ENCODE results near the gene VPS26C.

VPS26C gene

GRCh38 chr21:37237764-37238163, 29.4 kb downstream of the VPS26C start:
- no peaks in the 10 kb centered on the region for H3K9me3 ChIP-seq (ENCODE audit: control insufficient read depth, low read length)
- H3K36me3 ChIP-seq (ENCODE audit: control insufficient read depth, insufficient read depth, low read length): peaks cover 4% of the 10 kb centered on the region
- H3K4me1 ChIP-seq (ENCODE audit: control insufficient read depth, insufficient read depth, low read length): no peaks in the 10 kb centered on the region
- no peak overlapping the region for H3K9ac ChIP-seq (ENCODE audit: low read length)
- no peak overlapping the region for H3K4me3 ChIP-seq (ENCODE audit: low read length)
- H3K27me3 ChIP-seq (ENCODE audit: control insufficient read depth, insufficient read depth, low read length): no peaks in the 10 kb centered on the region

DNA sequence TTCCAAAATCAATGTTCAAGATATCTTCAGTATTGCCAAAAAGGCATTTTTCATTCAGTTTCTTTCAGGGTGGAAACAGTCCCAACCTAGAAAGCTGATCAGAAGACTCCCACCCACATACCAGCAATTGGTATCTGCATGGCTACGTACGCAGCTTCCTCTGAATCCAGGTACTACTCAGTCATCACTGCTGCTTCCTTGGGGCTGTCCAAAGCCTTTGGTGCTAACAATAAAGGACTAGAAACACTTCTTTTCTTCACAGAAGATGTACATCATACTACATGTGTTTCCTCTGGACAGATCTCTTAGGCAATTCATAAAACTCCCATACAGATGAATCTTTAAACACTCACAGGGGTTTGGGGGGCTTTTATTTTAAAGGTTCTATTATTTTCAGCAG, 29.8 kb downstream of the VPS26C start:
- no peaks in the 10 kb centered on the region for H3K27me3 ChIP-seq (ENCODE audit: control insufficient read depth, insufficient read depth, low read length)

GRCh38 chr21:37233551-37234146, 33.5 kb downstream of the VPS26C start:
- Histone ChIP-seq H3K4me1 (ENCODE audit: control insufficient read depth, insufficient read depth, low read length) (no peaks in the 10 kb centered on the region), H3K36me3 (ENCODE audit: control insufficient read depth, insufficient read depth, low read length) (no peaks in the 10 kb centered on the region), H3K4me3 (ENCODE audit: low read length) (no peak overlapping the region), H3K27me3 (ENCODE audit: control insufficient read depth, insufficient read depth, low read length) (no peaks in the 10 kb centered on the region), H3K9ac (ENCODE audit: low read length) (no peak overlapping the region), H3K9me3 (ENCODE audit: control insufficient read depth, low read length) (no peaks in the 10 kb centered on the region)

More for the DNA sequence above, 29.8 kb downstream of the VPS26C start:
- H3K36me3 ChIP-seq (ENCODE audit: control insufficient read depth, insufficient read depth, low read length): peaks cover 4% of the 10 kb centered on the region
- no peaks in the 10 kb centered on the region for H3K4me1 ChIP-seq (ENCODE audit: control insufficient read depth, insufficient read depth, low read length)
- no peaks in the 10 kb centered on the region for H3K9me3 ChIP-seq (ENCODE audit: control insufficient read depth, low read length)
- no peak overlapping the region for H3K9ac ChIP-seq (ENCODE audit: low read length)
- H3K4me3 ChIP-seq (ENCODE audit: low read length): no peak overlapping the region

DNA sequence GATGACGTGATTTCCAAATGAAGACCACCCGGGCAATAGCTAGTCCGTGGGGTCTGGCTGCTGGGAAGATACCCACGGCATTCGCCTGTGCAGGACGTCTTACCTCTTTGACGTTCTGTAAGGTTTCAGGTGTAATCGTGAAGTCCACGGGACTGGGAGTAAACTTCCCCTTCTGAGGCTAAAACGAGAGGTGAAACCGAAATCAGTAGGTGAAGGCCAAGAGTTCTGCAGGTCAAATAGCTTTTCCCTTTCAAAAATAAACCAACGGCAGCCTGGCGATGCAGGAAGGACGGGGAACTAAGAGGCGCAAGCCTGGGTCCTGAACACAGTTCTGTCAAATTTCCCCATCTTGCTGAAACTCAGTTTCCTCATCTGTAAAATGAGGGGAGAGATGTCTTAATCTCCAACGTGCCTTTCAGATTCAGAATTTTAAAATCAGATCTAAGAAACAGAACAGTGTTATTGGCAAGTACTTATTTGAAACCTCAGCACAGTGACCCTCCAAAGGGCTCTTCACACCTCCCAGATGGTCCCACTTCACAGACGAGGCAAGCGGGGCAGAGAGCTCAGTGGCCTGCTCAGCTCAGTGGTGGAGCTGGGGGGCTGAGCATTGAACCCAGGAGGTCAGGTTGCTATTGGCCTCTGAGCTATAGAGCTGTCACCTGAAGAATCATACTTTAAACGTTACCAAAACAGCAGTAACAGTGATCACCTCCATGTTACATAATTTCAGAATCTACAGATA, 34.7 kb downstream of the VPS26C start:
- Histone ChIP-seq H3K36me3 (ENCODE audit: control insufficient read depth, insufficient read depth, low read length) (peaks cover under 1% of the 10 kb centered on the region), H3K27me3 (ENCODE audit: control insufficient read depth, insufficient read depth, low read length) (no peaks in the 10 kb centered on the region)

DNA sequence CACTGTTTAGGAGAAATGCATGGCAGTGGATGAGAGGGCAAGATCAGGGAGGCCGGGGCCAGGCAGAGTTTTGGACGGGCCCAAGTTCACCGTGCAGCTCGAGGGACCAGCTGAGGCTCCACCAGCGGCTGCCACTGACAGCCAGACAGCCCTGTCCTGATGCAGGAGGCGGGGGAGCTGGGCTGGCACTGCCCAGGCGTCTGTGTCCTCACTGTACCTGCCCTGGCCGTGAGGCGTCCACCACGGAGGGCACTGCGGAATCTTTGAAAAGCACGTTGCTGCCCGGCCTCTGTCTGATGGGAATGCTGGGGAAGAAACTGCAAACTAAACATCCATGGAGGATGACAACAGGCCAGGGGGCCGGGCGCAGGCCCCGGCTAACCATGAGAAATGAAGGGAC, 35.5 kb downstream of the VPS26C start:
- H3K4me3 ChIP-seq (ENCODE audit: low read length): no peak overlapping the region
- peaks cover 5% of the 10 kb centered on the region for H3K36me3 ChIP-seq (ENCODE audit: control insufficient read depth, insufficient read depth, low read length)
- no peaks in the 10 kb centered on the region for H3K9me3 ChIP-seq (ENCODE audit: control insufficient read depth, low read length)
- H3K4me1 ChIP-seq (ENCODE audit: control insufficient read depth, insufficient read depth, low read length): no peaks in the 10 kb centered on the region
- H3K27me3 ChIP-seq (ENCODE audit: control insufficient read depth, insufficient read depth, low read length): no peaks in the 10 kb centered on the region
- no peak overlapping the region for H3K9ac ChIP-seq (ENCODE audit: low read length)

More for the DNA sequence above, 34.7 kb downstream of the VPS26C start:
- H3K9me3 ChIP-seq (ENCODE audit: control insufficient read depth, low read length): no peaks in the 10 kb centered on the region
- H3K4me3 ChIP-seq (ENCODE audit: low read length): no peak overlapping the region
- no peak overlapping the region for H3K9ac ChIP-seq (ENCODE audit: low read length)
- H3K4me1 ChIP-seq (ENCODE audit: control insufficient read depth, insufficient read depth, low read length): no peaks in the 10 kb centered on the region

- Histone ChIP-seq H3K9me3 (ENCODE audit: control insufficient read depth, low read length) (no peaks in the 10 kb centered on the region), H3K4me3 (ENCODE audit: low read length) (no peak overlapping the region), H3K36me3 (ENCODE audit: control insufficient read depth, insufficient read depth, low read length) (peaks cover 5% of the 10 kb centered on the region), H3K9ac (ENCODE audit: low read length) (no peak overlapping the region), H3K27me3 (ENCODE audit: control insufficient read depth, insufficient read depth, low read length) (no peaks in the 10 kb centered on the region), H3K4me1 (ENCODE audit: control insufficient read depth, insufficient read depth, low read length) (no peaks in the 10 kb centered on the region)
Observed at GRCh38 chr21:37231249-37231645, 35.9 kb downstream of the VPS26C start.

DNA sequence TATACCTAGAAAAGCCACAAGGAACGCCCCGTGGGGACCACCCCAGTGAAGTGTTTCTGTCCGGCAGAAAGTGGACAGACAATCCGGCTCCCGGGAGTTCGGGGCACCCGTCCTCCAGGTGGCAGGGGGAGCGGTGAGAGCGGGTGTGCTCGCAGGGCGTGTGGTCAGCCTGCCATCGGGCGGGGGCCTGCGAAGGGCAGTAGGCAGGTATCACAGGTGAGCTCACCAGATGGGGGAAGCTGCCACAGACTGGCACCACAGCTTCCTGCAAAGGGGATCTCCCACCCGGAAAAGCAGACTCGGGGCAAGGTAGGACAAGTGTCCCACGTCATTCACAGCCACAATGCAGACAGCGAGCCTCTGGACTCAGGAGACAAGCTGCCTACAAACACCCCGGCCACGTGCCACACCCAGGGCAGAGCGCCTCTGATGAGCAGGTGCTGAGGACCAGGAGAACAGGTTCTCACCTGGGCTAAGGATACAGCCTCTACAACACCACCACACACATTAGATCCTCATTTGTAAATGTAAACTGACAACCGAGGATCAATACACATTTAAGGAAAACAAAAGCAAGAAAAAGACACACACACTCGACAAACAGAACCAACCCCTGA, 36.4 kb downstream of the VPS26C start:
- Histone ChIP-seq H3K36me3 (ENCODE audit: control insufficient read depth, insufficient read depth, low read length) (peaks cover 5% of the 10 kb centered on the region), H3K4me1 (ENCODE audit: control insufficient read depth, insufficient read depth, low read length) (no peaks in the 10 kb centered on the region), H3K9me3 (ENCODE audit: control insufficient read depth, low read length) (no peaks in the 10 kb centered on the region), H3K9ac (ENCODE audit: low read length) (no peak overlapping the region), H3K4me3 (ENCODE audit: low read length) (no peak overlapping the region), H3K27me3 (ENCODE audit: control insufficient read depth, insufficient read depth, low read length) (no peaks in the 10 kb centered on the region)

GRCh38 chr21:37228003-37228400, 39.1 kb downstream of the VPS26C start:
- Histone ChIP-seq H3K4me1 (ENCODE audit: control insufficient read depth, insufficient read depth, low read length) (no peaks in the 10 kb centered on the region), H3K36me3 (ENCODE audit: control insufficient read depth, insufficient read depth, low read length) (peaks cover 12% of the 10 kb centered on the region), H3K27me3 (ENCODE audit: control insufficient read depth, insufficient read depth, low read length) (no peaks in the 10 kb centered on the region), H3K9ac (ENCODE audit: low read length) (no peak overlapping the region), H3K4me3 (ENCODE audit: low read length) (no peak overlapping the region), H3K9me3 (ENCODE audit: control insufficient read depth, low read length) (no peaks in the 10 kb centered on the region)

- no peaks in the 10 kb centered on the region for H3K9me3 ChIP-seq (ENCODE audit: control insufficient read depth, low read length)
- H3K9ac ChIP-seq (ENCODE audit: low read length): no peak overlapping the region
- H3K4me3 ChIP-seq (ENCODE audit: low read length): no peak overlapping the region
- no peaks in the 10 kb centered on the region for H3K27me3 ChIP-seq (ENCODE audit: control insufficient read depth, insufficient read depth, low read length)
- H3K4me1 ChIP-seq (ENCODE audit: control insufficient read depth, insufficient read depth, low read length): no peaks in the 10 kb centered on the region
- peaks cover 12% of the 10 kb centered on the region for H3K36me3 ChIP-seq (ENCODE audit: control insufficient read depth, insufficient read depth, low read length)
Observed at GRCh38 chr21:37227071-37228002, 39.8 kb downstream of the VPS26C start.

DNA sequence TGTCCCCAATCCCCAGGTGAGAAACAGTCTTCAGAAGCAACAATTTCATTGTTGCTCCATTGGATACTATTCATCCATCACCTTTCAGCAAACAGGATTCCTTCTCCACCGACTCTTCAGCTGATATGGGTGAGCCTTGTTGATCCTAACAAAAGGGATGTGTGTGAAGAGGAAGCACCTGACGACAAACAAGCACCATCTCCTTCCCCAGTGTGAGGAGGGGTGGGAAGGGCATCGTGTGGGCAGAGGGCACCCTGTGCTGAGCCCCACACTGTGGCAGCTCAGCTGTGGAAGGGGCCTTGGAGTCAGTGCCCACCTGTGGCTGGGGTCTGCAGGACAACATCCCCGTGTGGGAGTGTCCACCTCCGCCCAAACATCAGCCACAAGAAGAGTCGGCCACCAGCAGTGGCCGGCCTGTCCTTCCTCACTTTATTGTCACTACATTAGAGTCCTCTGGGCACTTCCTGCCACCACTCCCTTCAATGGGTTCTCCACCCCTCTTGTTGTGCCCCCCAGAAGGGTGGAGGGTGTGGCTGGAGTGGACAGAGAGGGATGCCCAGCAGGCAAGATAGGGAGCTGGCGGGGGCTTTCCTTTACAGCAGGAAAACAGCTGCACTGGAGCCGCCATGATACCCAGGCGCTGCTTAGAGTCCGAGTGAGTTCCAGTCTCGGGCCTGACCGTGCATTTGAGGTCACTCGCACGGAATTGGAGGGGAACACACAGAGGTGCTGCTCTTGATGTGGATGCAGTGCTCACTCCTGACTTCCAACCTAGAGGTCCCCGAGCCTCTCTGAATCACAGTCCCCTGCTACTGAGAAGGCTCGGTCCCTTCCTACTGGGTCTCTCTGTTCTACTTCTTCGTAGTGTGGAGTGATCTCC, 40.9 kb downstream of the VPS26C start:
- Histone ChIP-seq H3K36me3 (ENCODE audit: control insufficient read depth, insufficient read depth, low read length) (peaks cover 12% of the 10 kb centered on the region), H3K4me1 (ENCODE audit: control insufficient read depth, insufficient read depth, low read length) (peaks cover 3% of the 10 kb centered on the region), H3K9me3 (ENCODE audit: control insufficient read depth, low read length) (no peaks in the 10 kb centered on the region)

More for the DNA sequence above, 40.9 kb downstream of the VPS26C start:
- Histone ChIP-seq H3K4me3 (ENCODE audit: low read length) (no peak overlapping the region), H3K9ac (ENCODE audit: low read length) (no peak overlapping the region), H3K27me3 (ENCODE audit: control insufficient read depth, insufficient read depth, low read length) (no peaks in the 10 kb centered on the region)

All from mucosa of stomach (tissue), 1 donor.